ENCODE measurements around the gene ANKRD63. TPM values are rescaled to one million over a fixed set of nuclear protein-coding genes. Genes with fewer than 3 reads are reported as not detected.

Gene ANKRD63
- total and polyA plus RNA-seq, 4 donors: not detected

- no peak overlapping the region for H3K4me3 ChIP-seq (ENCODE audit: low read length in 2 of 2)
- ATAC-seq (ENCODE audit: low FRiP score) (no peak), DNase-seq (peak in 1 of 2 donors; percentile 12)
- WGBS, 2 donors: 52 to 75% methylated on average over 1 of the region's 1 CpG
- H3K27me3 ChIP-seq (ENCODE audit: control insufficient read depth in 1 of 2, insufficient read depth in 2 of 2, low read length in 1 of 2): no peaks in the 10 kb centered on the region
- H3K27ac ChIP-seq (ENCODE audit: low read depth in 1 of 2, low read length in 2 of 2): no peak overlapping the region
- H3K36me3 ChIP-seq (ENCODE audit: control insufficient read depth in 1 of 2, insufficient read depth in 2 of 2, low read length in 1 of 2): no peaks in the 10 kb centered on the region
- no peaks in the 10 kb centered on the region for H3K4me1 ChIP-seq (ENCODE audit: control insufficient read depth in 1 of 2, insufficient read depth in 2 of 2, low read length in 2 of 2)
- no peaks in the 10 kb centered on the region for H3K9me3 ChIP-seq (ENCODE audit: control insufficient read depth, low read length)
- intact Hi-C loops (cut with DNase I): no loop called here
Measured at GRCh38 chr15:40295297-40295696, 12.4 kb upstream of the ANKRD63 start.

GRCh38 chr15:40293905-40294895 is 11.3 kb upstream of the ANKRD63 start:
- Histone ChIP-seq H3K4me1 (ENCODE audit: control insufficient read depth in 1 of 2, insufficient read depth in 2 of 2, low read length in 2 of 2) (no peaks in the 10 kb centered on the region), H3K36me3 (ENCODE audit: control insufficient read depth in 1 of 2, insufficient read depth in 2 of 2, low read length in 1 of 2) (no peaks in the 10 kb centered on the region)
- intact Hi-C loops (cut with DNase I): no loop called here

GRCh38 chr15:40293006-40293405 is 10.1 kb upstream of the ANKRD63 start:
- no peaks in the 10 kb centered on the region for H3K4me1 ChIP-seq (ENCODE audit: control insufficient read depth in 1 of 2, insufficient read depth in 2 of 2, low read length in 2 of 2)
- no peaks in the 10 kb centered on the region for H3K36me3 ChIP-seq (ENCODE audit: control insufficient read depth in 1 of 2, insufficient read depth in 2 of 2, low read length in 1 of 2)
- H3K4me3 ChIP-seq (ENCODE audit: low read length in 2 of 2): no peak overlapping the region
- ATAC-seq (ENCODE audit: low FRiP score) (no peak), DNase-seq (no peak)
- H3K27ac ChIP-seq (ENCODE audit: low read depth in 1 of 2, low read length in 2 of 2): no peak overlapping the region
- no peaks in the 10 kb centered on the region for H3K9me3 ChIP-seq (ENCODE audit: control insufficient read depth, low read length)
- intact Hi-C loops (cut with DNase I): no loop called here
- H3K27me3 ChIP-seq (ENCODE audit: control insufficient read depth in 1 of 2, insufficient read depth in 2 of 2, low read length in 1 of 2): no peaks in the 10 kb centered on the region

More at GRCh38 chr15:40293905-40294895, 11.3 kb upstream of the ANKRD63 start:
- peak in 1 of 2 donors; percentile 17 for DNase-seq
- no peaks in the 10 kb centered on the region for H3K9me3 ChIP-seq (ENCODE audit: control insufficient read depth, low read length)
- H3K27me3 ChIP-seq (ENCODE audit: control insufficient read depth in 1 of 2, insufficient read depth in 2 of 2, low read length in 1 of 2): no peaks in the 10 kb centered on the region
- H3K27ac ChIP-seq (ENCODE audit: low read depth in 1 of 2, low read length in 2 of 2): no peak overlapping the region
- ATAC-seq (ENCODE audit: low FRiP score): no peak
- WGBS, 2 donors: 93 to 94% methylated on average over 20 of the region's 20 CpGs
- H3K4me3 ChIP-seq (ENCODE audit: low read length in 2 of 2): no peak overlapping the region

- 86 to 92% methylated on average over 3 of the region's 3 CpGs for WGBS, 2 donors
- H3K9me3 ChIP-seq (ENCODE audit: control insufficient read depth, low read length): no peaks in the 10 kb centered on the region
- DNase-seq (no peak), ATAC-seq (ENCODE audit: low FRiP score) (no peak)
- H3K4me3 ChIP-seq (ENCODE audit: low read length in 2 of 2): no peak overlapping the region
- no peaks in the 10 kb centered on the region for H3K27me3 ChIP-seq (ENCODE audit: control insufficient read depth in 1 of 2, insufficient read depth in 2 of 2, low read length in 1 of 2)
- intact Hi-C loops (cut with DNase I): no loop called here
- H3K36me3 ChIP-seq (ENCODE audit: control insufficient read depth in 1 of 2, insufficient read depth in 2 of 2, low read length in 1 of 2): no peaks in the 10 kb centered on the region
- H3K27ac ChIP-seq (ENCODE audit: low read depth in 1 of 2, low read length in 2 of 2): no peak overlapping the region
- H3K4me1 ChIP-seq (ENCODE audit: control insufficient read depth in 1 of 2, insufficient read depth in 2 of 2, low read length in 2 of 2): no peaks in the 10 kb centered on the region
Measured at GRCh38 chr15:40292246-40292645, 9.4 kb upstream of the ANKRD63 start.

GRCh38 chr15:40290918-40291574 is 8.2 kb upstream of the ANKRD63 start:
- DNase-seq (no peak), ATAC-seq (ENCODE audit: low FRiP score) (peak; percentile 62)
- Histone ChIP-seq H3K27me3 (ENCODE audit: control insufficient read depth in 1 of 2, insufficient read depth in 2 of 2, low read length in 1 of 2) (no peaks in the 10 kb centered on the region), H3K4me3 (ENCODE audit: low read length in 2 of 2) (no peak overlapping the region), H3K4me1 (ENCODE audit: control insufficient read depth in 1 of 2, insufficient read depth in 2 of 2, low read length in 2 of 2) (no peaks in the 10 kb centered on the region), H3K36me3 (ENCODE audit: control insufficient read depth in 1 of 2, insufficient read depth in 2 of 2, low read length in 1 of 2) (no peaks in the 10 kb centered on the region), H3K9me3 (ENCODE audit: control insufficient read depth, low read length) (no peaks in the 10 kb centered on the region), H3K27ac (ENCODE audit: low read depth in 1 of 2, low read length in 2 of 2) (no peak overlapping the region)
- intact Hi-C loops (cut with DNase I): no loop called here
- 4 to 8% methylated on average over 61 to 68 of the region's 68 CpGs for WGBS, 2 donors

GRCh38 chr15:40290545-40290917 is 7.7 kb upstream of the ANKRD63 start:
- Histone ChIP-seq H3K36me3 (ENCODE audit: control insufficient read depth in 1 of 2, insufficient read depth in 2 of 2, low read length in 1 of 2) (no peaks in the 10 kb centered on the region), H3K4me1 (ENCODE audit: control insufficient read depth in 1 of 2, insufficient read depth in 2 of 2, low read length in 2 of 2) (no peaks in the 10 kb centered on the region), H3K27me3 (ENCODE audit: control insufficient read depth in 1 of 2, insufficient read depth in 2 of 2, low read length in 1 of 2) (no peaks in the 10 kb centered on the region), H3K4me3 (ENCODE audit: low read length in 2 of 2) (no peak overlapping the region), H3K9me3 (ENCODE audit: control insufficient read depth, low read length) (no peaks in the 10 kb centered on the region), H3K27ac (ENCODE audit: low read depth in 1 of 2, low read length in 2 of 2) (no peak overlapping the region)
- ATAC-seq (ENCODE audit: low FRiP score) (no peak), DNase-seq (no peak)
- WGBS, 2 donors: 31 to 36% methylated on average over 9 to 12 of the region's 12 CpGs
- intact Hi-C loops (cut with DNase I): no loop called here

- ATAC-seq (ENCODE audit: low FRiP score) (no peak), DNase-seq (no peak)
- H3K9me3 ChIP-seq (ENCODE audit: control insufficient read depth, low read length): no peaks in the 10 kb centered on the region
- no peaks in the 10 kb centered on the region for H3K36me3 ChIP-seq (ENCODE audit: control insufficient read depth in 1 of 2, insufficient read depth in 2 of 2, low read length in 1 of 2)
- no peaks in the 10 kb centered on the region for H3K4me1 ChIP-seq (ENCODE audit: control insufficient read depth in 1 of 2, insufficient read depth in 2 of 2, low read length in 2 of 2)
- H3K4me3 ChIP-seq (ENCODE audit: low read length in 2 of 2): no peak overlapping the region
- no peak overlapping the region for H3K27ac ChIP-seq (ENCODE audit: low read depth in 1 of 2, low read length in 2 of 2)
- intact Hi-C loops (cut with DNase I): no loop called here
- H3K27me3 ChIP-seq (ENCODE audit: control insufficient read depth in 1 of 2, insufficient read depth in 2 of 2, low read length in 1 of 2): no peaks in the 10 kb centered on the region
- 74 to 84% methylated on average over 6 of the region's 6 CpGs for WGBS, 2 donors
Measured at GRCh38 chr15:40289140-40289775, 6.4 kb upstream of the ANKRD63 start.

GRCh38 chr15:40287968-40288367 is 5.1 kb upstream of the ANKRD63 start:
- Histone ChIP-seq H3K4me1 (ENCODE audit: control insufficient read depth in 1 of 2, insufficient read depth in 2 of 2, low read length in 2 of 2) (no peaks in the 10 kb centered on the region), H3K36me3 (ENCODE audit: control insufficient read depth in 1 of 2, insufficient read depth in 2 of 2, low read length in 1 of 2) (no peaks in the 10 kb centered on the region)

More at GRCh38 chr15:40287968-40288367, 5.1 kb upstream of the ANKRD63 start:
- intact Hi-C loops (cut with DNase I): no loop called here
- 55 to 80% methylated on average over 4 of the region's 4 CpGs for WGBS, 2 donors
- H3K27me3 ChIP-seq (ENCODE audit: control insufficient read depth in 1 of 2, insufficient read depth in 2 of 2, low read length in 1 of 2): no peaks in the 10 kb centered on the region
- H3K9me3 ChIP-seq (ENCODE audit: control insufficient read depth, low read length): no peaks in the 10 kb centered on the region
- ATAC-seq (ENCODE audit: low FRiP score) (no peak), DNase-seq (no peak)
- H3K27ac ChIP-seq (ENCODE audit: low read depth in 1 of 2, low read length in 2 of 2): no peak overlapping the region
- no peak overlapping the region for H3K4me3 ChIP-seq (ENCODE audit: low read length in 2 of 2)

All from aorta (tissue), 5 donors.